Measurements from ENCODE around the gene DOC2B. TPM values are rescaled to one million over a fixed set of nuclear protein-coding genes. Genes with fewer than 3 reads are reported as not detected.
"Not testable (repeated sequence)": the region's sequence is repeated elsewhere in the genome, so short reads cannot be mapped to it uniquely, and the experiment has no call there.

DOC2B gene
- total and polyA plus RNA-seq, 3 donors from 2014 or later = 1.4 to 4.0 (median 1.9) TPM

- 66 to 80% methylated on average over 23 of the region's 23 CpGs for WGBS, 2 donors
- H3K4me3 ChIP-seq = no peak overlapping the region
- DNase-seq = peak; percentile 86
- H3K36me3 ChIP-seq (ENCODE audit: low read depth, missing control alignments) = no peaks in the 10 kb centered on the region
- TF ChIP-seq CTCF (IDR thresholded peaks at IDR 0.05) (no peak), POLR2A (IDR thresholded peaks at IDR 0.05) (no peak)
- H3K4me1 ChIP-seq = no peaks in the 10 kb centered on the region
- no peaks in the 10 kb centered on the region for H3K9me3 ChIP-seq
- intact Hi-C loops (cut with DNase I; ENCODE audit: low total_unique reads) = no loop called here
- no peaks in the 10 kb centered on the region for H3K27me3 ChIP-seq
- H3K27ac ChIP-seq = no peak overlapping the region
Observed at GRCh38 chr17:142102-142661, 39.3 kb downstream of the DOC2B start.

- intact Hi-C loops (cut with DNase I; ENCODE audit: low total_unique reads); H3K27ac ChIP-seq; H3K9me3 ChIP-seq; H3K4me1 ChIP-seq; H3K27me3 ChIP-seq; H3K36me3 ChIP-seq (ENCODE audit: low read depth, missing control alignments); H3K4me3 ChIP-seq: not testable (repeated sequence)
- 50 to 65% methylated on average over 2 to 7 of the region's 22 CpGs for WGBS, 2 donors
- DNase-seq = peak; percentile 8
Observed at GRCh38 chr17:139401-140205, 41.8 kb downstream of the DOC2B start.

- H3K27ac ChIP-seq; H3K27me3 ChIP-seq; H3K9me3 ChIP-seq; H3K36me3 ChIP-seq (ENCODE audit: low read depth, missing control alignments); H3K4me1 ChIP-seq; intact Hi-C loops (cut with DNase I; ENCODE audit: low total_unique reads); H3K4me3 ChIP-seq: not testable (repeated sequence)
- no CpG with 5 or more reads among the region's 16 CpGs for WGBS, 2 donors
- peak; percentile 4 for DNase-seq
Observed at GRCh38 chr17:137166-137807, 44.2 kb downstream of the DOC2B start, which contains the start of gene SCGB1C2. TSS of gene SCGB1C2 (plus strand) at chr17:137569. CDS start at chr17:137591, 22 bp downstream.

- DNase-seq = peak; percentile 82
- H3K9me3 ChIP-seq; H3K27ac ChIP-seq; H3K4me3 ChIP-seq; H3K36me3 ChIP-seq (ENCODE audit: low read depth, missing control alignments); H3K4me1 ChIP-seq; intact Hi-C loops (cut with DNase I; ENCODE audit: low total_unique reads); H3K27me3 ChIP-seq: not testable (repeated sequence)
- 4% methylated on average over 4 of the region's 4 CpGs; no CpG with 5 or more reads in 1 of the 2 donors for WGBS, 2 donors
- peak in 1 of 3 experiments; percentile 55 for TF ChIP-seq CTCF (IDR thresholded peaks at IDR 0.05)
Observed at GRCh38 chr17:136531-136930, 44.9 kb downstream of the DOC2B start.

GRCh38 chr17:135895-136294 lies 45.6 kb downstream of the DOC2B start:
- WGBS, 2 donors = no CpG with 5 or more reads among the region's 1 CpG
- H3K27me3 ChIP-seq; H3K27ac ChIP-seq; DNase-seq; H3K36me3 ChIP-seq (ENCODE audit: low read depth, missing control alignments); intact Hi-C loops (cut with DNase I; ENCODE audit: low total_unique reads); H3K9me3 ChIP-seq; H3K4me1 ChIP-seq; H3K4me3 ChIP-seq: not testable (repeated sequence)

- H3K36me3 ChIP-seq (ENCODE audit: low read depth, missing control alignments); H3K9me3 ChIP-seq; H3K27me3 ChIP-seq; H3K4me3 ChIP-seq; intact Hi-C loops (cut with DNase I; ENCODE audit: low total_unique reads); H3K4me1 ChIP-seq; H3K27ac ChIP-seq: not testable (repeated sequence)
- DNase-seq = peak; percentile 14
- 43 to 82% methylated on average over 6 of the region's 6 CpGs for whole genome bisulfite sequencing, 2 donors
Observed at GRCh38 chr17:135022-135421, 46.4 kb downstream of the DOC2B start.
